HG02623 (cell line): ENCODE data around the gene GFER.
"Not testable (repeated sequence)": the region's sequence is repeated elsewhere in the genome, so short reads cannot be mapped to it uniquely, and the experiment has no call there.

Experiments used
- ATAC-seq: cut with Tn5 transposase; IDR thresholded peaks from one replicate; pipeline ENCODE4 v1.9.1; 2021; ENCODE audit warnings: moderate library complexity; ENCODE audit not compliant: unreplicated experiment

The GFER gene

DNA sequence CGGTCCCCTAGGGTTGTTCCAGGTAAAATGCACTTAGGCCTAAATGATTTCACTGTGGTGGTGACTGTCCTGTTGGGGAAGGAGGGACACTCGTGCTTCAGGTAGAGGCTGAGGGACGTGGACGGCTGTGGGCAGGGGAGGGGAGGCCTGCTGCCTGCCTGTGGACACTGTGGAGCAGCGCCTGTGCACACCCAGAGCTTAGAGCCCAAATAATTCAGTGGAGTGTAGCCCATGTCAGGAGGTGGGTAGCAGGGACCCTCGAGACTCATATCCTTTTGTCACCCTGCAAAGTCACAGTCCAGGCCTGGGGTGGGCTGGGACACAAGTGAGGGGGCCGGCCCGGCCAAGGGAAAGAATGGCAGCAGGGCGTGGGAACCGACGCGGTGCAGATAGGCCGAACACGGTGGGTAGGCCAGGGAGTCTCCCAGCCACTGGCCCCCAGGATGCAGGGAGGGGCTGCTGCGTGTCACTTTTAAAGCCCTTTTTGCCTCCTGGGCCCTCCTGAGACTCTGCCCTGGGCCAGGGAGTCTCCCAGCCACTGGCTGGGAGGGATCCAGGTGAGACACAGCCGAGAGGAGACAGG lies 42.0 kb downstream of the GFER start:
- ATAC-seq: no peak

DNA sequence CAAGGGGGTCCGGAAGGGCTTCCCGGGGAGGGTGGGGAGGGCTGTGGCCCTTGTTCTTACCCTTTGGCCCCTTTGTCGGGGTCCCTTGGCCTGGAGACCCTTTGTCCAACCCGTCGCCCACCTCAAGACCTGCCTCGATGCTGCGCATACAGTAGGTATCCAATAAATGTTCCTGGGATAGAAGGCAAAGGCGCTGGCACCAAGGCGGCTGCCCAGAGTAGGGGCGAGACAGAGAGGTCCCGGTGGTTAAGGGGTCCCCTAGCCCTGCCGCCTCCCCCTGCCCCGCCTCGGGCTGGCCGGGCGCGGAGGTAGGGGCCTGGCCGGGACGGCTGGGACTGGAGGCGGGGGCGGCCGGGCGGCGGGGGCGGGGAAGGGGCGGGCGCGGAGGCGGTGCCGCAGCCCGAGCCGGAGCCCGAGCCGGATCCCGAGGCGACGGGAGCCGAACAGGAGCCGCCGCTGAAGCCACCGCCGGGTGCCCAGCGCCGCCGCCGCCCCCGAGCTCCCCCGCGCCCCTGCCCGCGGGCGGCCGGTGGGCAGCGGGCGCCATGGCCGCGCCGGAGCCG lies 42.5 kb downstream of the GFER start, which contains the start of gene NHERF2:
Gene NHERF2, plus strand, starts transcription at position 442 of the 563 bp plus-strand sequence. Its CDS starts 104 bp downstream, at position 546.
- ATAC-seq: no peak

DNA sequence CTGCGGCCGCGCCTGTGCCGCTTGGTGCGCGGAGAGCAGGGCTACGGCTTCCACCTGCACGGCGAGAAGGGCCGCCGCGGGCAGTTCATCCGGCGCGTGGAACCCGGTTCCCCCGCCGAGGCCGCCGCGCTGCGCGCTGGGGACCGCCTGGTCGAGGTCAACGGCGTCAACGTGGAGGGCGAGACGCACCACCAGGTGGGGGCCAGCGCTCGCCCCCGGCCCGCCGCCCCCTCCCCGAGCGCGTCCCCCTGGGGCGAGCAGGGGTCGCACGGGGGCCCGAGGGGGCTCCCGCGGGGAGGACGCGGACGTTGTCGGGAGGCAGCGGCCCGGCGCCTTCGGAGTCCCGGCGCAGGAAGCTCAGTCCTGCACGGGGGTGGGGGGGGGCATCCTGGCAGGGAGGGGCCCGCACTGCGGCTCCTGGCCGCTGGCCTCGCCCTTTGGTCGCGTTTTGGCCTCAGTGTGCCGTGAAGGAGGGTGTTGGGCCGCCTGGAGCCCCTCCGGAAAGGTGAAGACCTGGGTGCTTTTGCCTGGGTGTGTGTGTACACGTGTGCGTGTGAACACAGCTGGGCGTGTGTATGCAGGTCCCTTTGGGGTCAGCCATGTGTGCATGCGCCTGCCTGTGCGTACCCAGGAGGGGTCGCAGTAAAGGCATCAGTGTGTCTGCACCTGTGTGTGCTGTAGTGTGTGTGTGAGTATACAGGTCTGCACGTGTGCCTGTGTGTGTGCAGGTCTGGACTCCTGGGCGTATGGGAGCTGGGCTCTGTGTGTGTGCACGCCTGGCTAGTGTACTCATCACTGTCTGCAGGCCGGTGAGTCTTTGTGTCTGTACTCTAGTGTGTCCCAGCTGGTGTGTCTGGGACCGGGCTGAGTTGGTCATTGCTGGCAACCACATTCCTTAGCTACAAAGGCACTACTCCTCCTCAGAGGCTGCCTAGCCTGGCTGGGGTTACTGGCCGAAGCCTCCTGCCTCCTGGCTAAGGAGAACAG lies 43.3 kb downstream of the GFER start:
- ATAC-seq: no peak

DNA sequence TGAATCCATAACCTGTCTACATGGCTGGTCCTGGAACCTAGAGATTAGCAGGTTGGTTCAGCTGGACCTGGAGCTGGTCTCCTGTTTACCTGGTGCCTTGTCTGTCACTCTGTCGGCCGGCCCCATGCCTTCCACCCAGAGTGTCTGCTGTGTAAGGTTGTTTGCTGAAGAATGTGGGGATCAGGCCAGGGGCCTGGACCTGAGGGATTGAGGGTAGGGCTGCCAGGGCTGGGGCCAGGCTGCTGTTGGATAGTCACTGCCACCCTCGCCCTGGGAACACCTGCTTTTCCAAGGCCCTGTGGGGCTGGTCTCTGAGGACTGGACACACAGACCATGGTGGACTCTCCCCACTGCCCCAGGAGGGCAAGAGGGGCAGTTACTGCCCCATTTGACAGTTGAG lies 44.2 kb downstream of the GFER start:
- ATAC-seq: no peak

DNA sequence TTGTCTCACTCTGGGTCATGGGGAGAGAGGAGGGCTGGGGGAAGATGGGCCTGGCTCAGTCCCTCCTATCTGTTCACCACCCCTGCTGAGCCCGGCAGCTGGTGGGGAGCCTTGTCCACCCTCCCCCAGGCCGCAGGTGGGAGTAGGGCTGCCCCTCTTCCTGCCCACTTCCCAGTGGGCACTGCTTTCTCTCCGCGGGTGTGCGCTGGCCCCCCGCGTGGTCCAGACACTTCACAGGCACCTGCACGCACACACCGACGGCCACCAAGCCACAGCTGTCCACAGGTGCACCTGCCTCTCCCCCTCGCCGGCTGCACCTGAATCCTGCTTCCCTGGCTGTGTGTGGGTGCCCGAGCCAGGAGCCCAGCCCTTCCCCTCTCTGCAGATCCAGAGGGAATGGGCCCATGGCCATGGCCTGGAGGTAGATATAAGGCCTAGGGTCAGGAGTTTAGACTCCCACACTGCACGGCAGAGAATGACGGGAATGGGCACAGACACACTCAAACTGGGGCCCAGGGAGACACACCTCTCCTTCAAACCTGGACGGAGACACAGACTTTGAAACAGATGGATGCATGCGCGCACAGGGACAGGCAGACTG lies 44.7 kb downstream of the GFER start:
- ATAC-seq: no peak

DNA sequence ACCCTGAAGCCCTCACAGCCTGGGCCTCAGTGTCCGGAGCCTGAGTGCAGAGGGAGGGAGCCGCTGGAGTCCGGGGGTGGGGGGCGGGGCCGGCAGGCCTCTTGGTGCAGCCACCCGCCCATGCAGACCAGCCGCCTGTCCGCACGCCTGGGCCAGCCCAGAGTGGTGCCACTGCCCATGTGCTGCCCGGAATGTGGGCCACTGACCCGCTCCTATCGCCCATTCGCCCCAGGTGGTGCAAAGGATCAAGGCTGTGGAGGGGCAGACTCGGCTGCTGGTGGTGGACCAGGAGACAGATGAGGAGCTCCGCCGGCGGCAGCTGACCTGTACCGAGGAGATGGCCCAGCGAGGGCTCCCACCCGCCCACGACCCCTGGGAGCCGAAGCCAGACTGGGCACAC lies 45.4 kb downstream of the GFER start:
- ATAC-seq: no peak

DNA sequence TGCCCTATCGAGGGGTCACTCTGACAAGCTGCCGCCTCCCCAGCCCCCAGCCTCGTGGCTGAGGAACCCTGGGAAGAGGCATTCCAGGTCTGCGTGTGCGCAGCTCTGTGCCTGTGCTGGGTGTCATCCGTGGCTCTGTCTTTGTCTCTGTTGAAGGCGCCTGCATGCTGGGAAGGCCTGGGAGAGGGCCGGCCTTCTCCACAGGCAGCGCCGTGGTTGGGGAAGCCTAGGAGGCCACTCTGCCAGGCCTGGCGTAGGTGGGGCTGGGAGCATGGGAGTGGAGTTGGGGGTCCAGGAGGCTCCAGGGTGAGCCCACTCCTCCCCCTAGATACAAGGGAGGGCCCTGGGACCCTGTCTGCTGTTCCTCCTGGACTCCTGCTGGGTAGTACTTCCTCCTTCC lies 46.0 kb downstream of the GFER start:
- ATAC-seq: no peak

DNA sequence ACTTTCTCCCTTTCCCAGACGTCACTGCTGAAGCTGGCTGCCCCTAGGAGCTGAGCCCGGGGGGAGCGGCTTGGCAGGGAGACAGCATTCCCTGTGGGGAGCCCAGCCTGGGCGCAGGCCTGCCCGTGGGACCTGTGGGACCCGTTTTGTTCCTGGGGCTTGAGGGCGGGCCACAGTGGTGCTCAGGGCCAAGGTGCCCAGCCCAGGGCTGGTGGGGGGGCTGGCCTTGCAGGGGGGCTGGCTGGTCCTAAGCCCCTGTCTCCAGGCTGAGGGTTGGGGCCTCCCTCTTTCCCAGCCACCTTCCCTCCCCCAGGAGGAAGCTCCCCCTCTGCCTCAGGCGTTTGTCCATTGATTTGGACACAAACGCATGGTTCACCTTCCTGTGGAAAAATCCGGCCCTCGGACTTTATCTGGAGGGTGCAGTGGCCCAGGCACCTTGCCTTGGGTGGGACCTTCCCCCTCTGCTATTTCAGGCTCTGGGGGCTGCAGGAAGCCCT lies 47.1 kb downstream of the GFER start:
- ATAC-seq: no peak

DNA sequence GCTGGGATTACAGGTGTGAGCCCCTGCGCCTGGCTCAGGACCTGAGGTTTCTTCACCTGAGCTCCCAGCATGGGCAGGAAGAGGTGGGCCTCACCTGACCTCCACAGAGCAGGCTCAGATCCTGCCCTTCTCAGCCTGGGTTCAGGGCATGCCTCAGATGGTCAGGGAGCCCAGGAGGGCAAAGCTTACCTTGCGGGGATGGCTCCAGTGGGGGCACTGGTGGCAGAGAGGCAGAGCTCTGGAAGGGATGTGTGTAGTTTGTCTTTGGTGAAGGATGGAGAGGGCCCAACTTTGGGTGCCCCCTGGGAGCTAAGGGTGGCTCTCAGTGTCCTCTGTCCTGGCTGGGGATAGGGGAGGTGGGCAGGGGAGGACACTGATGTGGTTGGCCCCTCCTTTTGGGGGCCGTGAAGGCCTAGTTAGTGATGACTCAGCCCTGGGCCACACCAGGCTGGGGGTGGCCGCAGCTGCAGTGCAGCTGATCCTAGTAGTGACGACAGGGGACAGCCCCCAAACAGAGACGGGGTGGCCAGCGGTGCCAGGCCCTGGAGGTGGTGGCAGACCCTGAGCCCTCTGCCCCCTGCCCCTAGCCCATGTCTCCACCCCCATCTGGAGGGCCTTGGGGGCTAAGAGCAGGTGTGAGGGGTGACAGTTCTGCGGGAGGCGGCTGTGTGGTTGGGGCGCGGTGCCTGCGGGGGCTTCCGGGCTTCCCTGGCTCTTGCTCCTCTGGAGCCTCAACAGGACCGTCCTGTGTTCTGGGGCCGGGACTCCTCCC lies 48.5 kb downstream of the GFER start:
- no peak for ATAC-seq

DNA sequence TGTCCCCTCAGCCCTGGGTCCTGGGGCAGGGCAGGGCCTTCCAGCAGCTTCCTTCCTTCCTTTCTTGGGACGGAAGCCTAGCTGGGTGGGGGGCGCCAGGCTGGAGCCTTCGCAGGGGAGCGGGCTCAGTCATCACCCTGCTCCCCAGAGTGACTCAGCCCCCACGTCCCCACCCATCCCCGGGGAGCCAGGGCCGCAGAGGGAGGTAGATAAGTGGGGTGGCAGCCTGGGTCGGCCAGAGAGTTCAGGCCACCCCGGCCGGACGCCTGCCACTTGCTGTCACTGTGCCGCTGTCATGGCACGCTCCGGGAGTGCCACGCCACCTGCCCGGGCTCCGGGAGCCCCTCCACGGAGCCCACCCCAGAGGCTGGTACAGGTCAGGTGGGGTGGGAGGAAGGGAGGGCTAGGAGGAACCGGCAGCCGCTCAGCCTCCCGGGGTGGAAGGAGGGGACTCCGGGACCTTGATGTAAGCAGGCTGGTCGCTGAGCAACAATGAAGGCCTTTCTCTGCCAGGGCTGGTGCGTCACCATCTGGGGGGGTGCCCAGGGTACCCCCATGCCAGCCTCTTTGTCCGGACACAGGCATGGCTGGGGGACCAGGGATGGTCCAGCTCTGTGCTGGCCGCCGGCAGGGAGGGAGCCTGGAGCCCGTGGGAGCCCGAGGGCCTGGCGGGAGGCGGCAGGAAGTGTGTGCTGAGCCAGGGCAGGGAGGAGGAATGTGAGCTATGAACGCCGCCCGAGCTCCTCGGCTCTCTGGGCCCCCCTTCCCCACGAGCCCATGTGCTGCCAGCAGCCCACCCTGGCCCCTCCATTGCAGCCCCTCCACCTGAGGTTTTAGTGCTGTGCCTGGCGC lies 49.3 kb downstream of the GFER start:
- no peak for ATAC-seq

DNA sequence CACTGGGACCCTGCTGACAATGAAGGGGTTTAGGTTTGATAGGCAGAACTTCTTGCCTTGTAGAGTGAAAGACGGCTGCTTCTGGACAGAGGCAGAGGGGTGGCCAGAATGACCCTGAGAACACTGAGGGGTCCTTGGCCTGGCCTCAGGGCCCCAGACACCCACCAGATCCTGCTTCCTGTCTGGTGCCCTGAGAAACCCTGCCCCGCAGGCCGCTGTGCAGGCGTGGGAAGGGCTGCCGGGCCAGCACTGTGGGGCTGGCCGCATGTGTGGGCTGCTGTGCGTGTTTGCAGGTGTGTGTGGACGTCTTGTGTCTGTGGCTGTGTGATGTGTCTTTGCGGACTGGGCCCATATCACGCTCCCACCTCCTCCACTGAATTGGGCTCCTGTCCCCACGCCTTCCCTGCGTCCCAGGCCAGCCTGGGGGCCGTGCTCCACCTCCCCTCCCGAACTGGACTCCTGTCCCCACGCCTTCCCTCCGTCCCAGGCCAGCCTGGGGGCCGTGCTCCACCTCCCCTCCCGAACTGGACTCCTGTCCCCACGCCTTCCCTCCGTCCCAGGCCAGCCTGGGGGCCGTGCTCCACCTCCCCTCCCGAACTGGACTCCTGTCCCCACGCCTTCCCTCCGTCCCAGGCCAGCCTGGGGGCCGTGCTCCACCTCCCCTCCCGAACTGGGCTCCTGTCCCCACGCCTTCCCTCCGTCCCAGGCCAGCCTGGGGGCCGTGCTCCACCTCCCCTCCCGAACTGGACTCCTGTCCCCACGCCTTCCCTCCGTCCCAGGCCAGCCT lies 50.1 kb downstream of the GFER start:
- ATAC-seq: not testable (repeated sequence)

DNA sequence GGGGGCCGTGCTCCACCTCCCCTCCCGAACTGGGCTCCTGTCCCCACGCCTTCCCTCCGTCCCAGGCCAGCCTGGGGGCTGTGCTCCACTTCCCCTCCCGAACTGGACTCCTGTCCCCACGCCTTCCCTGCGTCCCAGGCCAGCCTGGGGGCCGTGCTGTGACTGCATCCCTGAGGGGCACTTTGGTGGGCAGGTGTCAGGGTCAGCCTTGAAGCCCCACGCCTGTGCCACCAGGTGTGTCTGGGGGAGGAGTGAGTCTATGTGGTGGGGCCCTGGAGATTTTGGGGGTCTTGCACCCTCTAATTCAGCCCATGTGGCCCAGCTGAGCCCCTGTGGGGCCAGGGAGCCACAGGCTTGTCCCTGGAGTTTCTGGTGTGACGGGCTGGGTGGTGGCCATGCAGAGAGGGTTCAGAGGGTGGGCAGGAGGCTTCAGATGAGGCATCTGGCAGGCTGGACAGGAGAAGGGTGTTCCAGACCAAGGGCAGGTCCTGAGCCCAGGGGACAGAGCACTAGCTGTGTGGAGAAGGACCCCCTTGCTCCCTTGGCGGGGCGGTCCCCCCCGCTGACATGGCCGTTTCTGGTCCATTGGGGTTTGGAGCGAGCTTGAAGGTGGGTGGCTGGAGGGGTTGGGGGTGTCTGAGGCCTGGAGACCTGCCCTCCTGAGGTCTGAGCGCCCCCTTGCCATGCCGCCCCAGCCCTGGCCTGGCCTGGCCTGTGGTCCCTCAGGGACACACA lies 50.9 kb downstream of the GFER start:
- ATAC-seq: no peak

DNA sequence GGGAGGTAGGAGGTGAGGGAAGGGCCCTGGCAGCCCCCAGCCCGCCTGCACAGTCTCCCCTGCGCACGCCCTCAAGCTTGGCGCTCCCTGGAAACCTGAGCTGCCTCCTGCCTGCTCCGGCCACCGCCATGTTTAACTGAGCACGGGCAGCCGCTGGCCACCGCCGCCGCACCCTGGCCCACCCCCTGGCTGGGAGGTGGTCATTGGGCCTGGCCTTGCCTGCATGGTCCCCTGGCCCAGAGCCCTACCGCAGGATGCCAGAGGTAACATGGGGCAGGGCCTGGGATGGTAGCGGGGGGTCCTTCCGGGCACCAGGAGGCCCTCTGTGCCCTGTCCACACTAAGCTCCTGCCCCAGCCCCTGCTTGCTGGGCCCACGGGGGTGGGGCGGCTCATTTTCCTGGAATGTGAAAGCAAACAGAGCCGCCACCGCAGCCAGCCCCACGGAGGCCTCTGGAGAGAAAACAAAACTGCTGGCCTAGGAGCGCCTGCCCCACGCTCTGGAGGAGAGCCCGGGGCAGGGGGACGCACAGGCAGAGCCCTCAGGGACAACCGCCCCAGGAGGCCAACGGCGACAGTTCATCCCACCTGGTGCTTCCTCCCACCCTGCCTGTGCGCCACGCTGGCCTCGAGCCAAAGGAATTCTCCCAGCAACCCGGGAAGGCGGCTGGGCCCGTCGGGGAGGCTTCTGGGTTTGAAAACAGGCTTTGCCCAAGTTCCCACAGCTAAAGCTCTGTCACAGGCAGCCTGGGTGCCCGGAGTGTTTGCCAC lies 51.6 kb downstream of the GFER start:
- no peak for ATAC-seq

DNA sequence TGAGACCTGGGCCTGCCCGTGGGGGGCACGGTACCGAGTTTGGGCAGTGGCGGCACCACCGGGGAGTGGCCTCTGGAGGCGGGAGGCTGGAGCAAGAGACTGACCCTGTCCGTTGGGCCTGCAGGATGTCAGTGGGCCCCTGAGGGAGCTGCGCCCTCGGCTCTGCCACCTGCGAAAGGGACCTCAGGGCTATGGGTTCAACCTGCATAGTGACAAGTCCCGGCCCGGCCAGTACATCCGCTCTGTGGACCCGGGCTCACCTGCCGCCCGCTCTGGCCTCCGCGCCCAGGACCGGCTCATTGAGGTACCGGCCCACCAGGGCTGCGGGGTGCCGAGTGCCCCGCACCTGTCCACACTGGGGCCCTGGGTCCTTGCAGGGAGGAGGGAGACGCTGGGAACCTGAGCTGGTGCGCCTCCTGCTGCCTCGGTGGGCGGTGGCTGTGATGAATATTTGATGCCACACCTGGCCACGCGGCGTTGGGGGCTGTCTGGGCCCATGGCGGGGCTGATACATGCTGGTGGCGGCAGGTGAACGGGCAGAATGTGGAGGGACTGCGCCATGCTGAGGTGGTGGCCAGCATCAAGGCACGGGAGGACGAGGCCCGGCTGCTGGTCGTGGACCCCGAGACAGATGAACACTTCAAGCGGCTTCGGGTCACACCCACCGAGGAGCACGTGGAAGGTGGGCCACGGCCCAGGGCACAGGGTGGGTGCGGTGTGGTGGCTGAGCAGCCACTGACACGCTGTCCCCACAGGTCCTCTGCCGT lies 52.4 kb downstream of the GFER start:
- no peak for ATAC-seq

DNA sequence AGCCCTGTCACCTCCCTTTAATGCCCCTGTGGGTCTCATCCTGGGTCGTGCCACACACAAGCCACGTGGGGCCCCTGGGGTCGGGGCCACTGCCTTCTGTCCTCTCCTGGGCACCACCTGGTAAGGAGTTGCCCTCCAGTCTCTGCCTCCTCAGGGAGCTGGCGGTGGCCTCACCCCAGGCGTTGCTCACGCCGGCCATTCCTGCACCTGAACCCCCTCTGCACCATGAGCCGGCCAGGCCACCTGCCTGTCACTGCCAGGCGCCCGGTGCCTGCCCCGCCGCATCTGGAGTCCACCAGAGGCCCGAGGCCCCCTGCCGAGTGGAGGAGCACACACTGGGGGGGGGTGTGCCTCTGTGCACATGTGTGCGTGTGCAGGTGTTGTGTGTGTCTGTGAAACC lies 53.1 kb downstream of the GFER start:
- ATAC-seq: no peak
